CD14-positive monocyte (primary cell): Measurements from ENCODE around the gene NDUFAF8. TPM values are rescaled to one million over a fixed set of nuclear protein-coding genes. Genes with fewer than 3 reads are reported as not detected.

Experiments
- DNase-seq, 3 donors: peaks; one replicate each; pipeline ENCODE4 v3.0.0-alpha.2; 2011 to 2022
- H2AFZ ChIP-seq: 2 replicates; pipeline ENCODE4 v1.6.0; 2012; ENCODE audit warnings: mild to moderate bottlenecking, low read depth, low read length, inconsistent platforms; ENCODE audit not compliant: insufficient read depth, poor library complexity, severe bottlenecking
- H3K27ac ChIP-seq, 2 donors: 1 replicate in 1 of 2; 2 replicates in 1 of 2; pipeline ENCODE4 v1.5.1; 2012 to 2013; ENCODE audit warnings: low read length in 2 of 2, control low read depth in 1 of 2, inconsistent platforms in 1 of 2, low read depth in 1 of 2, mild to moderate bottlenecking in 1 of 2
- H3K27me3 ChIP-seq, 2 donors: one replicate each; pipeline versions ENCODE4 v1.6.0 to v1.6.1; 2011 to 2013; ENCODE audit warnings: low read length in 2 of 2; ENCODE audit not compliant: control insufficient read depth in 2 of 2, insufficient read depth in 2 of 2
- H3K36me3 ChIP-seq, 2 donors: replicated peaks in 1 of 2; 1 replicate in 1 of 2; 2 replicates in 1 of 2; pipeline versions ENCODE4 v1.5.1 to v1.6.1; 2012 to 2013; ENCODE audit warnings: low read length in 2 of 2, control low read depth in 1 of 2, inconsistent platforms in 1 of 2, mild to moderate bottlenecking in 1 of 2; ENCODE audit not compliant: insufficient read depth in 2 of 2, control insufficient read depth in 1 of 2
- H3K4me1 ChIP-seq, 2 donors: 1 replicate in 1 of 2; 2 replicates in 1 of 2; pipeline versions ENCODE4 v1.5.1 to v1.6.1; 2012 to 2013; ENCODE audit warnings: low read length in 2 of 2, control low read depth in 1 of 2, inconsistent platforms in 1 of 2, mild to moderate bottlenecking in 1 of 2, moderate library complexity in 1 of 2; ENCODE audit not compliant: insufficient read depth in 2 of 2, control insufficient read depth in 1 of 2
- H3K4me2 ChIP-seq: replicated peaks from 2 replicates; pipeline ENCODE3; 2012; ENCODE audit warnings: low read length, moderate library complexity, mild to moderate bottlenecking; ENCODE audit not compliant: poor library complexity, severe bottlenecking; ENCODE audit errors: extremely low read depth
- H3K4me3 ChIP-seq, 3 experiments: fragments of 200-600 bp in 1 of 3; sonication (generic) in 1 of 3; replicated peaks in 1 of 3; 1 replicate in 2 of 3; 2 replicates in 1 of 3; pipeline ENCODE4 v1.5.1; 2011 to 2013; ENCODE audit warnings: low read length in 3 of 3, mild to moderate bottlenecking in 3 of 3, control low read depth in 2 of 3, low read depth in 2 of 3, inconsistent platforms in 1 of 3, moderate library complexity in 1 of 3
- H3K79me2 ChIP-seq: 2 replicates; pipeline ENCODE4 v1.6.0; 2012; ENCODE audit warnings: mild to moderate bottlenecking, control low read depth, inconsistent platforms, low read length, moderate library complexity; ENCODE audit not compliant: insufficient read depth
- H3K9ac ChIP-seq: 2 replicates; pipeline ENCODE4 v1.6.0; 2017; ENCODE audit warnings: low read length, mild to moderate bottlenecking; ENCODE audit not compliant: insufficient read depth, poor library complexity, severe bottlenecking
- H3K9me3 ChIP-seq, 2 donors: replicated peaks in 1 of 2; 1 replicate in 1 of 2; 2 replicates in 1 of 2; pipeline versions ENCODE4 v1.5.1 to v1.6.1; 2012 to 2013; ENCODE audit warnings: low read length in 2 of 2, control low read depth in 1 of 2; ENCODE audit not compliant: control insufficient read depth in 1 of 2, insufficient read depth in 1 of 2
- H4K20me1 ChIP-seq: 2 replicates; pipeline ENCODE4 v1.6.0; 2012; ENCODE audit warnings: mild to moderate bottlenecking, low read length, control low read depth, moderate library complexity; ENCODE audit not compliant: insufficient read depth
- H3K27ac Mint-ChIP-seq, 7 donors: one replicate each; pipeline ENCODE4 v1.8.0; 2020; ENCODE audit warnings: mild to moderate bottlenecking in 7 of 7, mixed read lengths in 7 of 7, moderate library complexity in 6 of 7, inconsistent platforms in 2 of 7
- H3K27me3 Mint-ChIP-seq, 3 donors: one replicate each; pipeline ENCODE4 v1.8.0; 2021 to 2022; ENCODE audit warnings: low read depth in 3 of 3, mild to moderate bottlenecking in 3 of 3, mixed read lengths in 3 of 3, moderate library complexity in 3 of 3, inconsistent platforms in 1 of 3
- H3K36me3 Mint-ChIP-seq, 2 donors: one replicate each; pipeline ENCODE4 v1.8.0; 2020; ENCODE audit warnings: mixed read lengths in 2 of 2, inconsistent platforms in 1 of 2, mild to moderate bottlenecking in 1 of 2
- H3K4me1 Mint-ChIP-seq: one replicate; pipeline ENCODE4 v1.8.0; 2020; ENCODE audit warnings: mild to moderate bottlenecking, mixed read lengths
- H3K4me3 Mint-ChIP-seq, 2 donors: one replicate each; pipeline ENCODE4 v1.8.0; 2020; ENCODE audit warnings: mild to moderate bottlenecking in 2 of 2, mixed read lengths in 2 of 2, moderate library complexity in 1 of 2
- H3K9me3 Mint-ChIP-seq, 7 donors: one replicate each; pipeline ENCODE4 v1.8.0; 2020 to 2022; ENCODE audit warnings: mixed read lengths in 7 of 7, mild to moderate bottlenecking in 6 of 7, moderate library complexity in 6 of 7, inconsistent platforms in 2 of 7
- CTCF ChIP-seq: fragments of 200-600 bp; IDR thresholded peaks from one replicate; pipeline ENCODE4 v1.8.0; 2022; ENCODE audit warnings: antibody characterized with exemption, mild to moderate bottlenecking
- WGBS: methylation state at CpG from one replicate; pipeline ENCODE4 v1.1.5; 2013; ENCODE audit warnings: missing lambda C conversion rate; ENCODE audit not compliant: insufficient coverage; 5-methylcytosine and 5-hydroxymethylcytosine counted together
- intact Hi-C, 2 donors: fragments of 100-400 bp; cut with micrococcal nuclease; formaldehyde crosslinking; loops; one replicate each; pipeline versions ENCODE4 v1.15.0 to v1.15.1; 2023
- polyA plus RNA-seq, 3 donors: library from polyadenylated mRNA; depleted of rRNA in 1 of 3; unstranded in 2 of 3; stranded (reverse) in 1 of 3; fragments of 300-500 nt in 2 of 3; fragments of >200 nt in 1 of 3; fragmentation: Illumina TruSeq in 2 of 3; gene quantifications; 1 replicate in 2 of 3; 2 replicates in 1 of 3; pipeline ENCODE4 v1.2.3, GENCODE V29; 2012 to 2021

Gene NDUFAF8
- polyA plus RNA-seq, 3 donors: 27.0 to 61.3 (median 41.0) TPM

DNA sequence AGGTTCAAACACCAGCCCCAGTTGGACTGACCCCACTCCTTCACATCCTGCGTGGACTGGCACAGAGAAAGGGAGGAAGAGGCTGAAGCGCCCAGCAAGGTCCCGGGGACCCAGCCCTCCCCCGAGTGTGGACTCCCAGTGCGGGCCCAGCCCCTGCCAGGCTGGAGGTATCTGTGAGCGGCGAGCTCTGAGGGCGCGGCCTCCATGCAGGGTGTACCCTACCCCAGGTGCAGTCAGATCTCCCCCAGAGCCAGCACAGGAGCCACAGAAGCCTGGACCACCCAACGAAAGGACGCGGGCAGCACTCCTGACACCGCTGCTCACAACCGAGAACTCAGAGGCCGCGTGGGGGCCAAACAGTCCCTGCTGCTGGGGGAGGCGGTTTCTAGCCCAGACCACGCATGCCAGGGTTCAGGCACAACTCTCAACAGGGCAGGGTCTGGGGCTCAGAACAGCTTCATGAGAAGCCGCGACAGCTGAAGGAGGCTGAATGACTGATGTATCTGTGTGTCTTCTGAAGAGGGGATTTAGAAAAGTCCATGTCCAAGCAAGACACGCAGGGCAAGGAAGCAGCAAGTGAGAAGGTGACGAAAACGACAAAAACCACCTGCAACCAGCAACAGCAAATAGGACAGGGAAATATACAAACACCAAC, 47.5 kb downstream of the NDUFAF8 start:
- peak overlapping the region; percentile 69 for H3K9ac ChIP-seq

GRCh38 chr17:81287152-81287551, 48.0 kb downstream of the NDUFAF8 start:
- no peak for TF ChIP-seq CTCF
- Histone ChIP-seq H3K79me2 (peaks cover 87% of the 10 kb centered on the region), H3K36me3 (peaks cover 19 to 31% of the 10 kb centered on the region in 2 donors), H3K4me3 (peak overlapping the region in 1 of 3 experiments; percentile 75), H3K9ac (peak overlapping the region; percentile 69), H4K20me1 (peaks cover 9% of the 10 kb centered on the region), H3K9me3 (no peaks in the 10 kb centered on the region), H3K27me3 (no peaks in the 10 kb centered on the region), H3K4me1 (peaks cover 78 to 79% of the 10 kb centered on the region in 2 donors), H2AFZ (no peak overlapping the region), H3K4me2 (peak overlapping the region; percentile 86), H3K27ac (peak overlapping the region; percentile 95 to 97)
- DNase-seq: no peak
- Mint-ChIP-seq H3K27ac (peak overlapping the region; percentile 93 to 98 (median 96)), H3K4me3 (peak overlapping the region in 1 of 2 donors; percentile 69), H3K36me3 (peaks cover 32 to 69% of the 10 kb centered on the region in 2 donors), H3K9me3 (no peaks in the 10 kb centered on the region), H3K4me1 (peaks cover 69% of the 10 kb centered on the region), H3K27me3 (no peaks in the 10 kb centered on the region)
- WGBS: 91% methylated on average over 18 of the region's 21 CpGs
- intact Hi-C loops: loop anchor here in 1 of 2 donors (10.0 kb wide), 2 partner anchors 108 to 198 kb away; partner anchors contain the start of gene BAHCC1

More for the DNA sequence above, 47.5 kb downstream of the NDUFAF8 start:
- Mint-ChIP-seq H3K9me3 (no peaks in the 10 kb centered on the region), H3K4me1 (peaks cover 67% of the 10 kb centered on the region), H3K27ac (peak overlapping the region; percentile 93 to 98 (median 96)), H3K4me3 (peak overlapping the region; percentile 27 to 84), H3K36me3 (peaks cover 37 to 74% of the 10 kb centered on the region in 2 donors), H3K27me3 (no peaks in the 10 kb centered on the region)
- TF ChIP-seq CTCF: no peak
- peak overlapping the region; percentile 95 to 97 for H3K27ac ChIP-seq
- no peak overlapping the region for H2AFZ ChIP-seq
- 85% methylated on average over 13 of the region's 23 CpGs for WGBS
- peak overlapping the region in 1 of 3 experiments; percentile 75 for H3K4me3 ChIP-seq
- H3K4me1 ChIP-seq: peaks cover 73 to 74% of the 10 kb centered on the region in 2 donors
- intact Hi-C loops: loop anchor here in 1 of 2 donors (10.0 kb wide), 2 partner anchors 108 to 198 kb away; partner anchors contain the start of gene BAHCC1
- no peak for DNase-seq
- peaks cover 87% of the 10 kb centered on the region for H3K79me2 ChIP-seq
- peaks cover 11% of the 10 kb centered on the region for H4K20me1 ChIP-seq
- H3K4me2 ChIP-seq: peak overlapping the region; percentile 86
- H3K9me3 ChIP-seq: no peaks in the 10 kb centered on the region
- H3K36me3 ChIP-seq: peaks cover 24 to 37% of the 10 kb centered on the region in 2 donors
- H3K27me3 ChIP-seq: no peaks in the 10 kb centered on the region
